Measurements from ENCODE around the gene TUBGCP2.

TUBGCP2 gene, protein sequence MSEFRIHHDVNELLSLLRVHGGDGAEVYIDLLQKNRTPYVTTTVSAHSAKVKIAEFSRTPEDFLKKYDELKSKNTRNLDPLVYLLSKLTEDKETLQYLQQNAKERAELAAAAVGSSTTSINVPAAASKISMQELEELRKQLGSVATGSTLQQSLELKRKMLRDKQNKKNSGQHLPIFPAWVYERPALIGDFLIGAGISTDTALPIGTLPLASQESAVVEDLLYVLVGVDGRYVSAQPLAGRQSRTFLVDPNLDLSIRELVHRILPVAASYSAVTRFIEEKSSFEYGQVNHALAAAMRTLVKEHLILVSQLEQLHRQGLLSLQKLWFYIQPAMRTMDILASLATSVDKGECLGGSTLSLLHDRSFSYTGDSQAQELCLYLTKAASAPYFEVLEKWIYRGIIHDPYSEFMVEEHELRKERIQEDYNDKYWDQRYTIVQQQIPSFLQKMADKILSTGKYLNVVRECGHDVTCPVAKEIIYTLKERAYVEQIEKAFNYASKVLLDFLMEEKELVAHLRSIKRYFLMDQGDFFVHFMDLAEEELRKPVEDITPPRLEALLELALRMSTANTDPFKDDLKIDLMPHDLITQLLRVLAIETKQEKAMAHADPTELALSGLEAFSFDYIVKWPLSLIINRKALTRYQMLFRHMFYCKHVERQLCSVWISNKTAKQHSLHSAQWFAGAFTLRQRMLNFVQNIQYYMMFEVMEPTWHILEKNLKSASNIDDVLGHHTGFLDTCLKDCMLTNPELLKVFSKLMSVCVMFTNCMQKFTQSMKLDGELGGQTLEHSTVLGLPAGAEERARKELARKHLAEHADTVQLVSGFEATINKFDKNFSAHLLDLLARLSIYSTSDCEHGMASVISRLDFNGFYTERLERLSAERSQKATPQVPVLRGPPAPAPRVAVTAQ

DNA sequence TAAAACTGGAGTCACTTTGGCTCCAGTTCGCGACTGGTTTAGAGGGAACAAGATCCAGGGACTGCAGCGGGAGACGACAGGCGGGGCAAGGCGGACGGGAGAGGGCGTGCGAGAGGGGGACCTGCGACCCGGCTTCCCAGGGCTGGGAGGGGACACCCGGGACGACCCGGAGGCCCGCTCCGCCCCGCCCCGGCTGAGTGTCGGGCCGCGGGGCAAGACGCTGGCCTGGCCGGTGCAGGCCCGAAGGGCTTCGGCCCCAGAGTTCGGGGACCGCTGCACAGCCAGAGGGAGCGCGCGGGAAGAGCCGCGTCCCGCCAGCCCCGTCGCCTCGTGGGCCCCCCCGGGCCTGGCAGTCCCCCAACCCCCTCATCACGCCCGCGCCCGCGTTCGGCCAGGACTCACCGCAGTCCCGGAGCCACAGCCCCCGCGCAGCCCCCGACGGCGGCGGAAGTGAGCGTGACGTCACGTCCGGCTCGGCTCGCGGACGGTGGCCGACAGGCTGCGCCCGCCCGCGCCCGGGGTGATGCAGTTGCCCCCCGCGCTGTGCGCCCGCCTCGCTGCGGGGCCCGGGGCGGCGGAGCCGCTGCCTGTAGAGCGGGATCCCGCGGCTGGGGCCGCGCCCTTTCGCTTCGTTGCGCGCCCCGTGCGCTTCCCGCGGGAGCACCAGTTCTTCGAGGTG lies at the start of gene TUBGCP2, which contains the start of gene ZNF511:
TUBGCP2 (minus strand) TSS at position 452 of the 679 bp plus-strand sequence. CDS start 5,931 bp downstream, outside the sequence.
ZNF511 (plus strand) TSS at position 494 of the 679 bp plus-strand sequence; CDS start at position 524, 30 bp downstream.
- TF ChIP-seq, protein P1, sequence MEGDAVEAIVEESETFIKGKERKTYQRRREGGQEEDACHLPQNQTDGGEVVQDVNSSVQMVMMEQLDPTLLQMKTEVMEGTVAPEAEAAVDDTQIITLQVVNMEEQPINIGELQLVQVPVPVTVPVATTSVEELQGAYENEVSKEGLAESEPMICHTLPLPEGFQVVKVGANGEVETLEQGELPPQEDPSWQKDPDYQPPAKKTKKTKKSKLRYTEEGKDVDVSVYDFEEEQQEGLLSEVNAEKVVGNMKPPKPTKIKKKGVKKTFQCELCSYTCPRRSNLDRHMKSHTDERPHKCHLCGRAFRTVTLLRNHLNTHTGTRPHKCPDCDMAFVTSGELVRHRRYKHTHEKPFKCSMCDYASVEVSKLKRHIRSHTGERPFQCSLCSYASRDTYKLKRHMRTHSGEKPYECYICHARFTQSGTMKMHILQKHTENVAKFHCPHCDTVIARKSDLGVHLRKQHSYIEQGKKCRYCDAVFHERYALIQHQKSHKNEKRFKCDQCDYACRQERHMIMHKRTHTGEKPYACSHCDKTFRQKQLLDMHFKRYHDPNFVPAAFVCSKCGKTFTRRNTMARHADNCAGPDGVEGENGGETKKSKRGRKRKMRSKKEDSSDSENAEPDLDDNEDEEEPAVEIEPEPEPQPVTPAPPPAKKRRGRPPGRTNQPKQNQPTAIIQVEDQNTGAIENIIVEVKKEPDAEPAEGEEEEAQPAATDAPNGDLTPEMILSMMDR (IDR thresholded peaks at IDR 0.05; ENCODE audit: borderline replicate concordance, control extremely low read depth, extremely low read depth, insufficient read depth, missing control alignments): no peak
- DNase-seq (ENCODE audit: low spot score): peak; percentile 92
- in situ Hi-C loops (cut with MboI; ENCODE audit: low sequenced_read_pairs, unreplicated experiment): no loop called here

DNA sequence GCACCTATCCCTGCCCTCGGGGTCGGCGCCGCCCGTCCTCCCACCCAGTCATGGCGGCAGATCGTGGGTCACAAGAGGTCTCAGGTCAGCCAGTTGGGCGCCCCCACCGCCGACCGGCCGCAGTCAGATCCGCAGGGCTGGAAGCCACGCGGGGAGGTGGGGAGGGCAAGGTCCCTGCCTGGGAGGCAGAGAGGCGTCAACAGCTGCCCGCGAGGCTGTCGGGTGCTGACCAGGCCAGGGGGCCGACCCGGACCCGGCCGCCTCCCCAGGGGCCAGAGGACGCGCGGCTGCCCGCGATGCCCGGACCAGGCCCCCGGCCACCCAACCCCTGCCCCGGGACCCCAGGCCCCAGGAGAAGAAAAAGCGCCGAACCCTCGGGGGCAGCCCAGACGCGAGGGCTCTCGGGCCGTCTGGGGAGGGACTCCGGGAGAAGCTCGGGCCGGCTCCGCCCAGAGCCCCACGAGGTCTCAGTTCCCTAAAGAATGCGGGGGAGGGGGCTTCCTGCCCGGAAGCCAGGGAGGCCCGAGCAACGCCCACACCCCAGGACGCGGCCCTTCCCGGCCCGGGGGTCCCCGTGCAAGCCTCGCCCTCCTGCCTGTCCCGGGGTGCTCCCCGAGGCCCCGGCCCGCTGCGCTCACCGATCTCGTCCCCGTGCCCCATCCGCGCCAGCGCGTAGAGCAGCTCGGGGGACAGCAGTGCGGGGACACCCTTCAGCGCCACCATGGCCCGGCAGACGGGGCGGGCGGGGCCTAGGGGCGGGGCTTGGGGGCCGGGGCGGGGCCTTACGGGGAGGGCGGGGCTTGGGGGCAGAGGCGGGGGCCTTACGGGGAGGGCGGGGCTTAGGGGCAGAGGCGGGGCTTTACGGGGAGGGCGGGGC lies 48.9 kb upstream of the TUBGCP2 start, which contains the start of gene FUOM:
FUOM (minus strand) TSS at position 735 of the 877 bp plus-strand sequence; CDS start at position 723, 12 bp downstream.
- in situ Hi-C loops (cut with MboI; ENCODE audit: low sequenced_read_pairs, unreplicated experiment): no loop called here
- TF ChIP-seq, protein P1 (IDR thresholded peaks at IDR 0.05; ENCODE audit: borderline replicate concordance, control extremely low read depth, extremely low read depth, insufficient read depth, missing control alignments): no peak
- peak; percentile 98 for DNase-seq (ENCODE audit: low spot score)

DNA sequence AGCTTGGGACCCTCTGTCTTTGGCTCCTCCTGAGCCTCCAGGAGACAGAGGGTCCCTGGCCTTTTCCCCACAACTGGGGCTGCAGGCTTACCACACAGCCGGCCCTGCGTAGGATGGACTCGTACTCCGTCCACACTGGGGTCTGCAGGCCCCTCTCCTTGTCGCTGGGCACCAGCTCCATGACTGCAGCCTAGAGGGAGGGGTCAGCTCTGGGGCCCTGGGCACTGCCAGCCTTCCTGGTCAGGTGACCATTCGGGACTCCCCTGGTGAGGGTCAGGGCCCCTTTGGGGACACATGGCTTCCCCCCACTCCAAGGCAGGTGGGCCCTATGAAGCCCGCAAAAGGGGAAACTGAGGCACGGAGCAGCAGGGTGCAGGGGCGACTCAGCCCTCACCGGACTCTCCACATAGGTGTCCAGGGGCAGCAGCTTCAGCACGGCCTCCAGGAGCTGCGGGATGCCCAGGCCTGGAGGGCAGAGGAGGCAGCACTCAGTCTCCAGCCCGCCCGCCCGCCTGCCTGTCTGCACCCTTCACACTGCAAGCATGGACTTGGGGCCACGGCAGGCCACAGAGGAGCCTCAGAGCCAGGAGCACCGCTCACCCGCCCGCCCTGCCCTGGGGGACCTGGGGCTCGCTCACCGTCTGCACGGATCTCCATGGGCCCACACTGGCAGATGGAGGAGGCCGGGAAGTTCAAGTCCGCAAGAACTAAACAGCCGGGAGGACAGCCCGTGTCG lies 48.0 kb upstream of the TUBGCP2 start:
- in situ Hi-C loops (cut with MboI; ENCODE audit: low sequenced_read_pairs, unreplicated experiment): no loop called here
- TF ChIP-seq, protein P1 (IDR thresholded peaks at IDR 0.05; ENCODE audit: borderline replicate concordance, control extremely low read depth, extremely low read depth, insufficient read depth, missing control alignments): no peak
- no peak for DNase-seq (ENCODE audit: low spot score)

DNA sequence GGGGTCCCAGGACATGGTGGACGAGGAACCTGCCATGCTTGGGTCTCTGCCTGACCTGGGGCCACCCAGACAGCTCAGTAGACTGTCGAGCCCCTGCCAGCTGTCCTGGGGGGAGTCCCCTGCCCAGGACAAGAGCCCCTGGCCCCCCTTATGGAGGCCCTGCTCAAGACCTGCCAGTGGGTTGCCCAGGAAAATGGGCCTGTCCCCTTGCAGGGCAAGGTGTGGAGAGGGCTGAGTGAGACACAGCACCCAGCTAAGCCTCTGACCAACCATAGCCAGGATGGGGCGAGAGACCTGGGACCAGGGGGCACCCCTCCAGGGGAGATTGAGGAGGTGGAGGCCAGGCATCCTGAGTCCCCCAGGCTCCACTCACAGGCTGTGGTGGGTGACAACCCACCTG lies 47.3 kb upstream of the TUBGCP2 start:
- in situ Hi-C loops (cut with MboI; ENCODE audit: low sequenced_read_pairs, unreplicated experiment): no loop called here
- TF ChIP-seq, protein P1 (IDR thresholded peaks at IDR 0.05; ENCODE audit: borderline replicate concordance, control extremely low read depth, extremely low read depth, insufficient read depth, missing control alignments): no peak
- DNase-seq (ENCODE audit: low spot score): no peak

DNA sequence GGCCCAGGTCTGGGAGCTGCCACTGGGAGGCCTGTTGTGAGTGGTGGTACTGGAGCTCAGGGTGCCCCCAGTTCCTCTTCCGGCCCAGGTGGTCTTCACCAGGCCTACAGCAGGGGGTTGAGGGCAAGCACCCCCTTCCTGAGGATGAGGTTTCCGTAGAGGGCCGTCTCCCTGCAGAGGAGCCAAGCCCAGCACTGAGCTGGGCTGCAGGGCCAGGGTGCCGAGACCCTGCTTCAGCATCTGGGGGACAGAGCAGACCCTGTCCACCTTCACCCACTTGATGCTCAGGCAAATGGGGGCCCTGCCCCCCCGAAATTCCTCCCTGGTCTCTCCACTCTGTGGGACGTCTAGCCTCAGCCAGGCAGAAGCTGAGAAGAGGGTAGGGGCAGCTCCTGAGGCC lies 46.6 kb upstream of the TUBGCP2 start:
- TF ChIP-seq, protein P1 (IDR thresholded peaks at IDR 0.05; ENCODE audit: borderline replicate concordance, control extremely low read depth, extremely low read depth, insufficient read depth, missing control alignments): no peak
- in situ Hi-C loops (cut with MboI; ENCODE audit: low sequenced_read_pairs, unreplicated experiment): no loop called here

More for the DNA sequence above, 46.6 kb upstream of the TUBGCP2 start:
- DNase-seq (ENCODE audit: low spot score): no peak

Data from GM13976 (cell line).